Panc1 (cell line): ENCODE measurements around the gene TENM3. TPM values are rescaled to one million over a fixed set of nuclear protein-coding genes. Genes with fewer than 3 reads are reported as not detected.

Experiments used
- ATAC-seq: fragments of 200-7000 bp; cut with Tn5 transposase; 2 replicates; pipeline ENCODE4 v1.9.1; 2020; ENCODE audit warnings: mild to moderate bottlenecking, moderate library complexity
- BruUV-seq: library from RNA; stranded (reverse); fragments of 400-500 nt; replicated peaks from 2 replicates; lab custom pipeline; 2021; lab: Mats Ljungman, UMichigan
- CTCF ChIA-PET: fragments of 300-600 bp; sonication (Branson Sonifier 250); formaldehyde crosslinking; loops from one replicate; lab custom pipeline; 2022; ENCODE audit warnings: antibody characterized with exemption; lab: Charles Lee
- POLR2A ChIA-PET: fragments of 300-600 bp; sonication (Branson Sonifier 250); formaldehyde crosslinking; loops from one replicate; lab custom pipeline; 2022; ENCODE audit warnings: antibody characterized with exemption; lab: Charles Lee
- DNase-seq: peaks from one replicate; pipeline ENCODE4 v3.0.0-alpha.2; 2010; ENCODE audit warnings: low read depth, low spot score
- H3K27ac ChIP-seq: 2 replicates; pipeline ENCODE4 v1.5.1; 2011; ENCODE audit warnings: mild to moderate bottlenecking, low read length, inconsistent platforms
- H3K27me3 ChIP-seq: fragments of 200-500 bp; sonication (Bioruptor generic); 2 replicates; pipeline ENCODE4 v1.6.0; 2014; ENCODE audit warnings: low read length, inconsistent platforms; ENCODE audit not compliant: control insufficient read depth, insufficient read depth
- H3K36me3 ChIP-seq: fragments of 200-500 bp; sonication (Bioruptor generic); 2 replicates; pipeline ENCODE4 v1.5.1; 2014; ENCODE audit warnings: inconsistent platforms, mild to moderate bottlenecking, low read length, moderate library complexity; ENCODE audit not compliant: control insufficient read depth, insufficient read depth
- H3K4me1 ChIP-seq: 2 replicates; pipeline ENCODE4 v1.5.1; 2011; ENCODE audit warnings: inconsistent platforms, mild to moderate bottlenecking, low read length, moderate library complexity; ENCODE audit not compliant: control insufficient read depth, insufficient read depth
- H3K4me3 ChIP-seq, 2 experiments: 2 replicates each; pipeline ENCODE4 v1.5.1; 2011 to 2012; ENCODE audit warnings: low read depth in 2 of 2, low read length in 2 of 2, mild to moderate bottlenecking in 2 of 2, inconsistent platforms in 1 of 2, moderate library complexity in 1 of 2
- H3K9me3 ChIP-seq: fragments of 200-500 bp; sonication (Bioruptor generic); 2 replicates; pipeline ENCODE4 v1.5.1; 2014; ENCODE audit warnings: low read depth, mild to moderate bottlenecking, inconsistent platforms, low read length, moderate library complexity; ENCODE audit not compliant: control insufficient read depth, insufficient read depth
- CTCF ChIP-seq: fragments of 450-650 bp; IDR thresholded peaks from 2 replicates; pipeline ENCODE4 v1.5.1; 2017; ENCODE audit warnings: mild to moderate bottlenecking
- POLR2AphosphoS5 ChIP-seq: IDR thresholded peaks from 2 replicates; pipeline ENCODE4 v1.6.1; 2012; ENCODE audit warnings: mild to moderate bottlenecking, low read depth, low read length, moderate library complexity
- SIN3A ChIP-seq: IDR thresholded peaks from 2 replicates; pipeline ENCODE4 v1.6.1; 2012; ENCODE audit warnings: low read depth, mild to moderate bottlenecking, low read length, moderate library complexity, borderline replicate concordance; ENCODE audit not compliant: insufficient read depth
- TCF7L2 ChIP-seq: IDR thresholded peaks from 2 replicates; pipeline ENCODE4 v1.6.1; 2011; ENCODE audit warnings: mild to moderate bottlenecking, low read depth, low read length, inconsistent platforms
- in situ Hi-C: cut with HindIII; loops from 2 replicates; pipeline ENCODE4 v1.10.0; 2016; ENCODE audit warnings: low sequenced_read_pairs, low pct_unique_long_range_greater_than_20kb
- intact Hi-C: fragments of 100-400 bp; cut with micrococcal nuclease; formaldehyde crosslinking; loops from one replicate; pipeline ENCODE4 v1.10.0; 2022; ENCODE audit not compliant: unreplicated experiment
- total RNA-seq: library from RNA; stranded (reverse); gene quantifications from one replicate; pipeline ENCODE4 v1.2.1, GENCODE V29; 2021; ENCODE audit not compliant: unreplicated experiment
- TF ChIP-seq, protein P1 (sequence below), 2 experiments: IDR thresholded peaks; 2 replicates each; pipeline ENCODE4 v1.6.1; 2011 to 2012; ENCODE audit warnings: low read depth in 2 of 2, control low read depth in 1 of 2, low read length in 1 of 2, mild to moderate bottlenecking in 1 of 2, moderate library complexity in 1 of 2; ENCODE audit not compliant: insufficient read depth in 1 of 2

Gene TENM3
- total RNA-seq, 1 experiment from 2014 or later, result 0.95 TPM

DNA sequence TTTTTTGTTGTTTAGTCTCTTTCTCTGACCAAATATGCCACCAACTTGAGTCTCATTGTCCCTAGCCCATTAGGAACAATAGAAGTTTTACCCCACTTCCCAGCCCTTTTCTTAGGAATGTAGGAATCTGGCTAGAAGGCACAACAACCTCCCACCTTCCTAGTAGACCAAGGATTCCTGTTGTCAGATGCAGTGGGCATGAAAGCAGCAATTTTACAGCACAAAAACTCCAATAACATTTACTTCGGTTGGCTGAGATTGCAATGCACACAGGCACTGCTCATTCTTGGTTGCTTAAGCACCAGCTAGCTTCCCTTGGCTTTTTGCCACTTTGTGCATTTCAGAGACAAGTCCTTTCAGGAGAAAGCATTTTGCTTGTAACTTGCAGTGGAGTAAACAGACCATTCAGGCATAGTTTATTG lies 312.8 kb downstream of the TENM3 start:
- DNase-seq, result no peak
- CTCF ChIA-PET, result no interaction called here
- ATAC-seq, result no peak
- intact Hi-C loops (no loop called here), in situ Hi-C loops (no loop called here)
- POLR2A ChIA-PET, result no interaction called here
- Histone ChIP-seq H3K36me3 (no peaks in the 10 kb centered on the region), H3K27me3 (no peaks in the 10 kb centered on the region), H3K9me3 (no peaks in the 10 kb centered on the region), H3K4me1 (no peaks in the 10 kb centered on the region), H3K27ac (no peak overlapping the region), H3K4me3 (no peak overlapping the region)
- TF ChIP-seq, protein P1, sequence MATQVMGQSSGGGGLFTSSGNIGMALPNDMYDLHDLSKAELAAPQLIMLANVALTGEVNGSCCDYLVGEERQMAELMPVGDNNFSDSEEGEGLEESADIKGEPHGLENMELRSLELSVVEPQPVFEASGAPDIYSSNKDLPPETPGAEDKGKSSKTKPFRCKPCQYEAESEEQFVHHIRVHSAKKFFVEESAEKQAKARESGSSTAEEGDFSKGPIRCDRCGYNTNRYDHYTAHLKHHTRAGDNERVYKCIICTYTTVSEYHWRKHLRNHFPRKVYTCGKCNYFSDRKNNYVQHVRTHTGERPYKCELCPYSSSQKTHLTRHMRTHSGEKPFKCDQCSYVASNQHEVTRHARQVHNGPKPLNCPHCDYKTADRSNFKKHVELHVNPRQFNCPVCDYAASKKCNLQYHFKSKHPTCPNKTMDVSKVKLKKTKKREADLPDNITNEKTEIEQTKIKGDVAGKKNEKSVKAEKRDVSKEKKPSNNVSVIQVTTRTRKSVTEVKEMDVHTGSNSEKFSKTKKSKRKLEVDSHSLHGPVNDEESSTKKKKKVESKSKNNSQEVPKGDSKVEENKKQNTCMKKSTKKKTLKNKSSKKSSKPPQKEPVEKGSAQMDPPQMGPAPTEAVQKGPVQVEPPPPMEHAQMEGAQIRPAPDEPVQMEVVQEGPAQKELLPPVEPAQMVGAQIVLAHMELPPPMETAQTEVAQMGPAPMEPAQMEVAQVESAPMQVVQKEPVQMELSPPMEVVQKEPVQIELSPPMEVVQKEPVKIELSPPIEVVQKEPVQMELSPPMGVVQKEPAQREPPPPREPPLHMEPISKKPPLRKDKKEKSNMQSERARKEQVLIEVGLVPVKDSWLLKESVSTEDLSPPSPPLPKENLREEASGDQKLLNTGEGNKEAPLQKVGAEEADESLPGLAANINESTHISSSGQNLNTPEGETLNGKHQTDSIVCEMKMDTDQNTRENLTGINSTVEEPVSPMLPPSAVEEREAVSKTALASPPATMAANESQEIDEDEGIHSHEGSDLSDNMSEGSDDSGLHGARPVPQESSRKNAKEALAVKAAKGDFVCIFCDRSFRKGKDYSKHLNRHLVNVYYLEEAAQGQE (IDR thresholded peaks at IDR 0.05; ENCODE audit: insufficient read depth in 1 of 2, low read depth in 2 of 2, low read length in 1 of 2), result no peak
- no TSS peak for BruUV-seq

GRCh38 chr4:182556580-182556979 lies 313.4 kb downstream of the TENM3 start:
- H3K9me3 ChIP-seq, result no peaks in the 10 kb centered on the region
- BruUV-seq, result no TSS peak
- ATAC-seq, result no peak

GRCh38 chr4:182560358-182560757 lies 317.2 kb downstream of the TENM3 start:
- no peak for DNase-seq
- 0 out of 2 replicates have a peak, but pooled peaks have one; percentile 42 for ATAC-seq
- no peaks in the 10 kb centered on the region for H3K9me3 ChIP-seq
- H3K4me3 ChIP-seq, result 0 out of 4 replicates have a peak overlapping the region, but pooled peaks of 1 of the 2 experiments have one; percentile 20
- no peak overlapping the region for H3K27ac ChIP-seq
- H3K4me1 ChIP-seq, result no peaks in the 10 kb centered on the region
- H3K27me3 ChIP-seq, result no peaks in the 10 kb centered on the region
- CTCF ChIA-PET, result no interaction called here
- POLR2A ChIA-PET, result no interaction called here
- BruUV-seq, result no TSS peak
- intact Hi-C loops, result no loop called here
- H3K36me3 ChIP-seq, result no peaks in the 10 kb centered on the region
- in situ Hi-C loops, result no loop called here
- TF ChIP-seq TCF7L2 (no peak), POLR2AphosphoS5 (no peak), CTCF (no peak), SIN3A (no peak)
- TF ChIP-seq, protein P1 (IDR thresholded peaks at IDR 0.05; ENCODE audit: insufficient read depth in 1 of 2, low read depth in 2 of 2, low read length in 1 of 2), result no peak

More at GRCh38 chr4:182556580-182556979, 313.4 kb downstream of the TENM3 start:
- TF ChIP-seq TCF7L2 (no peak), CTCF (no peak)
- ChIA-PET POLR2A (interaction anchor here (0.6 kb wide), 1 partner anchor 149 kb away, joined by 3 read pairs; no protein-coding TSS in a partner anchor), CTCF (no interaction called here)
- in situ Hi-C loops (no loop called here), intact Hi-C loops (no loop called here)
- Histone ChIP-seq H3K27ac (no peak overlapping the region), H3K36me3 (no peaks in the 10 kb centered on the region), H3K4me3 (no peak overlapping the region), H3K4me1 (no peaks in the 10 kb centered on the region), H3K27me3 (no peaks in the 10 kb centered on the region)
- no peak for DNase-seq
